H1 (cell line): ENCODE results near the gene COA4.

ENCODE experiments used
- GABPA ChIP-seq: IDR thresholded peaks from 2 replicates; pipeline ENCODE4 v1.6.1; 2011; ENCODE audit warnings: mild to moderate bottlenecking, low read length, moderate library complexity, borderline replicate concordance; ENCODE audit not compliant: insufficient read depth
- JUND ChIP-seq: IDR thresholded peaks from 2 replicates; pipeline ENCODE4 v1.6.1; 2011; ENCODE audit warnings: mild to moderate bottlenecking, improper control_type of control experiment, low read length
- MAFK ChIP-seq: IDR thresholded peaks from 2 replicates; pipeline ENCODE4 v1.6.1; 2012; ENCODE audit warnings: low read depth, mild to moderate bottlenecking, improper control_type of control experiment, low read length
- POLR2A ChIP-seq, 2 experiments: IDR thresholded peaks; 1 replicate in 1 of 2; 2 replicates in 1 of 2; pipeline ENCODE4 v1.6.1; 2011; ENCODE audit warnings: low read depth in 2 of 2, low read length in 2 of 2, mild to moderate bottlenecking in 2 of 2; ENCODE audit errors: control extremely low read depth in 1 of 2
- POLR2AphosphoS5 ChIP-seq: IDR thresholded peaks from 2 replicates; pipeline ENCODE4 v1.6.1; 2011; ENCODE audit warnings: low read depth, low read length
- TF ChIP-seq, protein P1 (sequence below): IDR thresholded peaks from 2 replicates; pipeline ENCODE4 v1.6.1; 2011; ENCODE audit warnings: low read depth, mild to moderate bottlenecking, low read length; ENCODE audit not compliant: insufficient read depth
- TF ChIP-seq, protein P2 (sequence below): IDR thresholded peaks from 2 replicates; pipeline ENCODE4 v1.6.1; 2012; ENCODE audit warnings: inconsistent platforms

DNA sequence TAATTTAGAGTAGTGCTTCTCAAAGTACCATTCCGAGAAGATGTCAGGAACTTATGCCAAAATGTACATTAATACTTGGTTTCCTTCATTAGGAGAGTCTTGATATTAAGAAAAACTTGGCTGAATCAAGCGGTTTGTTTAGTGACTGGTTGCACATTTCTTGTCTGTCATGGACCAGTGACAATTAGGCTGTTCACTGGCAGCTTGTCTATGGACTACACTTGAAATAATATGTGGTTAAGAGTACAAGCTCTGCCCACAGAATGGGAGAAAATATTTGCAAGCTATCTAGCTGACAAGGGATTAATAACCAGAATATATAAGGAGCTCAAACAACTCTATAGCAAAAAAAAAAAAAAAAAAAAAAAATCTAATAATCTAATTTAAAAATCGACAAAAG lies 24.6 kb downstream of the COA4 start:
- no peak for TF ChIP-seq POLR2A (IDR thresholded peaks at IDR 0.05; ENCODE audit: control extremely low read depth in 1 of 2, low read depth in 2 of 2, low read length in 2 of 2)
- TF ChIP-seq, protein P1, sequence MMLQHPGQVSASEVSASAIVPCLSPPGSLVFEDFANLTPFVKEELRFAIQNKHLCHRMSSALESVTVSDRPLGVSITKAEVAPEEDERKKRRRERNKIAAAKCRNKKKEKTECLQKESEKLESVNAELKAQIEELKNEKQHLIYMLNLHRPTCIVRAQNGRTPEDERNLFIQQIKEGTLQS: no peak
- TF ChIP-seq, protein P2, sequence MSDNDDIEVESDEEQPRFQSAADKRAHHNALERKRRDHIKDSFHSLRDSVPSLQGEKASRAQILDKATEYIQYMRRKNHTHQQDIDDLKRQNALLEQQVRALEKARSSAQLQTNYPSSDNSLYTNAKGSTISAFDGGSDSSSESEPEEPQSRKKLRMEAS: no peak
- TF ChIP-seq MAFK: no peak
- TF ChIP-seq GABPA: no peak
- no peak for TF ChIP-seq JUND
- TF ChIP-seq POLR2AphosphoS5: no peak
